Caco-2 (cell line): ENCODE results near the gene GDI2. TPM values are rescaled to one million over a fixed set of nuclear protein-coding genes. Genes with fewer than 3 reads are reported as not detected.
"Not testable (repeated sequence)": the region's sequence is repeated elsewhere in the genome, so short reads cannot be mapped to it uniquely, and the experiment has no call there.

Source experiments
- BruUV-seq: library from RNA; stranded (reverse); fragments of 400-500 nt; replicated peaks from 2 replicates; lab custom pipeline; 2021; lab: Mats Ljungman, UMichigan
- CTCF ChIA-PET: fragments of 300-600 bp; sonication (Branson Sonifier 250); formaldehyde crosslinking; loops from one replicate; lab custom pipeline; 2022; ENCODE audit warnings: antibody characterized with exemption; lab: Charles Lee
- POLR2A ChIA-PET: fragments of 300-600 bp; sonication (Branson Sonifier 250); formaldehyde crosslinking; loops from one replicate; lab custom pipeline; 2022; ENCODE audit warnings: antibody characterized with exemption; lab: Charles Lee
- DNase-seq, 2 experiments: peaks; one replicate each; pipeline versions ENCODE4 v3.0.0 to v3.0.0-alpha.2; 2020 to 2022
- H3K27me3 ChIP-seq: replicated peaks from 2 replicates; pipeline ENCODE4 v1.6.0; 2011; ENCODE audit warnings: low read length; ENCODE audit not compliant: control insufficient read depth, insufficient read depth
- H3K36me3 ChIP-seq: 2 replicates; pipeline ENCODE4 v1.5.1; 2011; ENCODE audit warnings: low read length; ENCODE audit not compliant: control insufficient read depth, insufficient read depth
- H3K4me1 ChIP-seq: fragments of 250-450 bp; sonication (Bioruptor Pico); 2 replicates; pipeline ENCODE4 v1.5.1; 2020; ENCODE audit warnings: mild to moderate bottlenecking
- H3K4me3 ChIP-seq: 2 replicates; pipeline ENCODE4 v1.5.1; 2011; ENCODE audit warnings: low read depth, mild to moderate bottlenecking, control low read depth, low read length
- H3K9me3 ChIP-seq: fragments of 250-450 bp; sonication (Bioruptor Pico); 2 replicates; pipeline ENCODE4 v1.5.1; 2020; ENCODE audit warnings: mild to moderate bottlenecking, moderate library complexity
- H3K27ac Mint-ChIP-seq: one replicate; pipeline ENCODE4 v1.8.0; 2022; ENCODE audit warnings: mixed read lengths; ENCODE audit not compliant: unreplicated experiment
- H3K27me3 Mint-ChIP-seq: one replicate; pipeline ENCODE4 v1.8.0; 2022; ENCODE audit warnings: mixed read lengths; ENCODE audit not compliant: insufficient read depth, unreplicated experiment
- H3K36me3 Mint-ChIP-seq: one replicate; pipeline ENCODE4 v1.8.0; 2022; ENCODE audit warnings: mild to moderate bottlenecking, mixed read lengths; ENCODE audit not compliant: insufficient read depth, unreplicated experiment
- H3K4me1 Mint-ChIP-seq: one replicate; pipeline ENCODE4 v1.8.0; 2022; ENCODE audit warnings: low read depth, mixed read lengths; ENCODE audit not compliant: unreplicated experiment
- H3K4me3 Mint-ChIP-seq: one replicate; pipeline ENCODE4 v1.8.0; 2022; ENCODE audit warnings: mild to moderate bottlenecking, moderate library complexity, mixed read lengths; ENCODE audit not compliant: unreplicated experiment
- H3K9me3 Mint-ChIP-seq: one replicate; pipeline ENCODE4 v1.8.0; 2022; ENCODE audit warnings: mixed read lengths; ENCODE audit not compliant: unreplicated experiment
- CTCF ChIP-seq, 2 experiments: fragments of 200-600 bp in 1 of 2; IDR thresholded peaks; 1 replicate in 1 of 2; 2 replicates in 1 of 2; pipeline versions ENCODE4 v1.5.1 to v1.8.0; 2011 to 2022; ENCODE audit warnings: antibody characterized with exemption in 1 of 2, control low read depth in 1 of 2, inconsistent platforms in 1 of 2, low read depth in 1 of 2, low read length in 1 of 2, mild to moderate bottlenecking in 1 of 2, moderate library complexity in 1 of 2; ENCODE audit not compliant: insufficient read depth in 1 of 2, severe bottlenecking in 1 of 2, unreplicated experiment in 1 of 2
- intact Hi-C: fragments of 100-400 bp; cut with micrococcal nuclease; formaldehyde crosslinking; loops from one replicate; pipeline ENCODE4 v1.10.0; 2022; ENCODE audit not compliant: unreplicated experiment
- total RNA-seq: library from RNA; stranded (reverse); gene quantifications from 2 replicates; pipeline ENCODE4 v1.2.3, GENCODE V29; 2022

GDI2 gene
- total RNA-seq, 1 experiment from 2014 or later, result 446 TPM

- ChIA-PET POLR2A (interaction anchor here (0.6 kb wide), 1 partner anchor 115 kb away, joined by 3 read pairs; no protein-coding TSS in a partner anchor), CTCF (interaction anchor here (1.6 kb wide), 1 partner anchor 46 kb away, joined by 4 read pairs; the partner anchor contains the start of genes ANKRD16 and FBH1)
- Mint-ChIP-seq H3K4me1 (peaks cover 9% of the 10 kb centered on the region), H3K9me3 (no peaks in the 10 kb centered on the region), H3K4me3 (no peak overlapping the region), H3K27me3 (no peaks in the 10 kb centered on the region), H3K27ac (no peak overlapping the region), H3K36me3 (no peaks in the 10 kb centered on the region)
- no peak for TF ChIP-seq CTCF (IDR thresholded peaks at IDR 0.05; ENCODE audit: insufficient read depth in 1 of 2, low read depth in 1 of 2, low read length in 1 of 2, severe bottlenecking in 1 of 2, unreplicated experiment in 1 of 2)
- Histone ChIP-seq H3K9me3 (no peaks in the 10 kb centered on the region), H3K36me3 (no peaks in the 10 kb centered on the region), H3K4me1 (no peaks in the 10 kb centered on the region), H3K4me3 (no peak overlapping the region), H3K27me3 (no peaks in the 10 kb centered on the region)
- DNase-seq, result no peak
- intact Hi-C loops, result no loop called here
- BruUV-seq, result no TSS peak
Measured at GRCh38 chr10:5843686-5844344, 30.6 kb upstream of the GDI2 start.

GRCh38 chr10:5841965-5842364, 28.7 kb upstream of the GDI2 start:
- Histone ChIP-seq H3K9me3 (no peaks in the 10 kb centered on the region), H3K27me3 (no peaks in the 10 kb centered on the region), H3K4me1 (no peaks in the 10 kb centered on the region), H3K36me3 (no peaks in the 10 kb centered on the region), H3K4me3 (no peak overlapping the region)
- Mint-ChIP-seq H3K27me3 (no peaks in the 10 kb centered on the region), H3K4me3 (no peak overlapping the region), H3K9me3 (no peaks in the 10 kb centered on the region), H3K36me3 (no peaks in the 10 kb centered on the region), H3K27ac (no peak overlapping the region), H3K4me1 (peaks cover 9% of the 10 kb centered on the region)
- no peak for DNase-seq
- intact Hi-C loops, result no loop called here
- no TSS peak for BruUV-seq
- ChIA-PET POLR2A (no interaction called here), CTCF (interaction anchor here (0.6 kb wide), 1 partner anchor 8 kb away, joined by 3 read pairs; no protein-coding TSS in a partner anchor)
- no peak for TF ChIP-seq CTCF (IDR thresholded peaks at IDR 0.05; ENCODE audit: insufficient read depth in 1 of 2, low read depth in 1 of 2, low read length in 1 of 2, severe bottlenecking in 1 of 2, unreplicated experiment in 1 of 2)

- H3K36me3 Mint-ChIP-seq, result no peaks in the 10 kb centered on the region
- peaks cover 9% of the 10 kb centered on the region for H3K4me1 Mint-ChIP-seq
- no peak overlapping the region for H3K27ac Mint-ChIP-seq
- no peak overlapping the region for H3K4me3 ChIP-seq
- ChIA-PET CTCF (no interaction called here), POLR2A (no interaction called here)
- H3K4me1 ChIP-seq, result no peaks in the 10 kb centered on the region
- H3K36me3 ChIP-seq, result no peaks in the 10 kb centered on the region
- DNase-seq, result no peak
- H3K9me3 ChIP-seq, result no peaks in the 10 kb centered on the region
- no peaks in the 10 kb centered on the region for H3K27me3 ChIP-seq
- intact Hi-C loops, result no loop called here
- no peak for TF ChIP-seq CTCF (IDR thresholded peaks at IDR 0.05; ENCODE audit: insufficient read depth in 1 of 2, low read depth in 1 of 2, low read length in 1 of 2, severe bottlenecking in 1 of 2, unreplicated experiment in 1 of 2)
- no peaks in the 10 kb centered on the region for H3K27me3 Mint-ChIP-seq
- no TSS peak for BruUV-seq
- H3K9me3 Mint-ChIP-seq, result no peaks in the 10 kb centered on the region
- H3K4me3 Mint-ChIP-seq, result no peak overlapping the region
Measured at GRCh38 chr10:5840314-5841307, 27.4 kb upstream of the GDI2 start.

- DNase-seq, H3K4me1 Mint-ChIP-seq, intact Hi-C loops, H3K27me3 ChIP-seq, H3K4me3 ChIP-seq, H3K36me3 Mint-ChIP-seq, H3K4me3 Mint-ChIP-seq, BruUV-seq, H3K4me1 ChIP-seq, H3K9me3 Mint-ChIP-seq, H3K27ac Mint-ChIP-seq, H3K36me3 ChIP-seq, POLR2A ChIA-PET, H3K9me3 ChIP-seq, H3K27me3 Mint-ChIP-seq: not testable (repeated sequence)
- CTCF ChIA-PET, result interaction anchor here (0.9 kb wide), 1 partner anchor 36 kb away, joined by 3 read pairs; no protein-coding TSS in a partner anchor
Measured at GRCh38 chr10:5836181-5836580, 22.9 kb upstream of the GDI2 start.
